Mesenchymal stem cell (in vitro differentiated cells and primary cell): ENCODE measurements around the gene HECTD4.

Source experiments
- DNase-seq: peaks from one replicate; pipeline ENCODE4 v3.0.0-alpha.2; 2013
- H2AFZ ChIP-seq: one replicate; pipeline ENCODE4 v1.6.1; 2013; ENCODE audit warnings: low read depth, mild to moderate bottlenecking, control low read depth, inconsistent platforms, low read length, moderate library complexity
- H2AK5ac ChIP-seq: 2 replicates; pipeline ENCODE4 v1.6.1; 2013; ENCODE audit warnings: low read length, moderate library complexity, mild to moderate bottlenecking, inconsistent platforms; ENCODE audit not compliant: severe bottlenecking
- H2BK120ac ChIP-seq: one replicate; pipeline ENCODE4 v1.6.1; 2013; ENCODE audit warnings: low read depth, mild to moderate bottlenecking, inconsistent platforms, low read length, moderate library complexity
- H2BK12ac ChIP-seq, 2 experiments: one replicate each; pipeline ENCODE4 v1.6.1; 2013; ENCODE audit warnings: inconsistent platforms in 2 of 2, low read length in 2 of 2, mild to moderate bottlenecking in 2 of 2, moderate library complexity in 2 of 2, control low read depth in 1 of 2
- H2BK15ac ChIP-seq: one replicate; pipeline ENCODE4 v1.6.1; 2013; ENCODE audit warnings: mild to moderate bottlenecking, low read depth, inconsistent platforms; ENCODE audit not compliant: poor library complexity, severe bottlenecking
- H2BK5ac ChIP-seq: 2 replicates; pipeline ENCODE4 v1.6.1; 2013; ENCODE audit warnings: low read depth, mild to moderate bottlenecking, low read length, control low read depth, inconsistent platforms; ENCODE audit not compliant: poor library complexity, severe bottlenecking
- H3K14ac ChIP-seq, 2 experiments: one replicate each; pipeline ENCODE4 v1.6.1; 2013; ENCODE audit warnings: inconsistent platforms in 2 of 2, low read length in 2 of 2, control low read depth in 1 of 2, mild to moderate bottlenecking in 1 of 2, moderate library complexity in 1 of 2
- H3K18ac ChIP-seq, 2 experiments: one replicate each; pipeline ENCODE4 v1.6.1; 2013; ENCODE audit warnings: inconsistent platforms in 2 of 2, low read length in 2 of 2, control low read depth in 1 of 2, low read depth in 1 of 2, mild to moderate bottlenecking in 1 of 2
- H3K23ac ChIP-seq, 2 experiments: one replicate each; pipeline ENCODE4 v1.6.1; 2013; ENCODE audit warnings: inconsistent platforms in 2 of 2, low read length in 2 of 2, mild to moderate bottlenecking in 2 of 2, moderate library complexity in 2 of 2, control low read depth in 1 of 2
- H3K27ac ChIP-seq: 2 replicates; pipeline ENCODE4 v1.5.1; 2013; ENCODE audit warnings: mild to moderate bottlenecking, moderate library complexity, low read length, control low read depth, inconsistent platforms; ENCODE audit not compliant: poor library complexity, severe bottlenecking
- H3K27me3 ChIP-seq, 2 experiments: 2 replicates each; pipeline versions ENCODE4 v1.6.1 to v1.7.0; 2013; ENCODE audit warnings: low read length in 2 of 2, mild to moderate bottlenecking in 2 of 2, moderate library complexity in 2 of 2, control low read depth in 1 of 2, inconsistent platforms in 1 of 2; ENCODE audit not compliant: control insufficient read depth in 1 of 2, insufficient read depth in 1 of 2
- H3K36me3 ChIP-seq, 2 experiments: 2 replicates each; pipeline versions ENCODE4 v1.6.1 to v1.7.0; 2013; ENCODE audit warnings: low read length in 2 of 2, control low read depth in 1 of 2, inconsistent platforms in 1 of 2, low read depth in 1 of 2, mild to moderate bottlenecking in 1 of 2; ENCODE audit not compliant: insufficient read depth in 2 of 2, control insufficient read depth in 1 of 2
- H3K4ac ChIP-seq, 2 experiments: one replicate each; pipeline ENCODE4 v1.6.1; 2013; ENCODE audit warnings: inconsistent platforms in 2 of 2, low read length in 2 of 2, mild to moderate bottlenecking in 2 of 2, moderate library complexity in 2 of 2, control low read depth in 1 of 2, low read depth in 1 of 2
- H3K4me1 ChIP-seq: 2 replicates; pipeline ENCODE4 v1.6.1; 2013; ENCODE audit warnings: low read depth, low read length, control low read depth; ENCODE audit not compliant: control insufficient read depth, insufficient read depth
- H3K4me2 ChIP-seq: 2 replicates; pipeline ENCODE4 v1.6.1; 2013; ENCODE audit warnings: low read length, mild to moderate bottlenecking, inconsistent platforms; ENCODE audit not compliant: poor library complexity, severe bottlenecking
- H3K4me3 ChIP-seq, 2 experiments: 2 replicates each; pipeline versions ENCODE4 v1.5.1 to v1.7.0; 2013; ENCODE audit warnings: low read length in 2 of 2, mild to moderate bottlenecking in 2 of 2, control low read depth in 1 of 2, low read depth in 1 of 2; ENCODE audit not compliant: insufficient read depth in 1 of 2
- H3K79me1 ChIP-seq: replicated peaks from 2 replicates; pipeline ENCODE4 v1.6.1; 2013; ENCODE audit warnings: mild to moderate bottlenecking, control low read depth, low read length, inconsistent platforms; ENCODE audit not compliant: poor library complexity, severe bottlenecking
- H3K9ac ChIP-seq: 2 replicates; pipeline ENCODE4 v1.7.0; 2013; ENCODE audit warnings: mild to moderate bottlenecking, low read length, moderate library complexity
- H3K9me3 ChIP-seq: 2 replicates; pipeline ENCODE4 v1.7.0; 2013; ENCODE audit warnings: mild to moderate bottlenecking, low read length; ENCODE audit not compliant: control insufficient read depth
- H4K8ac ChIP-seq: one replicate; pipeline ENCODE4 v1.6.1; 2013; ENCODE audit warnings: inconsistent platforms, mild to moderate bottlenecking, low read length, moderate library complexity
- H4K91ac ChIP-seq: one replicate; pipeline ENCODE4 v1.6.1; 2013; ENCODE audit warnings: mild to moderate bottlenecking, low read length, inconsistent platforms
- WGBS: methylation state at CpG from one replicate; pipeline ENCODE4 v1.1.7; 2013; ENCODE audit warnings: mixed read lengths; 5-methylcytosine and 5-hydroxymethylcytosine counted together

The HECTD4 gene

DNA sequence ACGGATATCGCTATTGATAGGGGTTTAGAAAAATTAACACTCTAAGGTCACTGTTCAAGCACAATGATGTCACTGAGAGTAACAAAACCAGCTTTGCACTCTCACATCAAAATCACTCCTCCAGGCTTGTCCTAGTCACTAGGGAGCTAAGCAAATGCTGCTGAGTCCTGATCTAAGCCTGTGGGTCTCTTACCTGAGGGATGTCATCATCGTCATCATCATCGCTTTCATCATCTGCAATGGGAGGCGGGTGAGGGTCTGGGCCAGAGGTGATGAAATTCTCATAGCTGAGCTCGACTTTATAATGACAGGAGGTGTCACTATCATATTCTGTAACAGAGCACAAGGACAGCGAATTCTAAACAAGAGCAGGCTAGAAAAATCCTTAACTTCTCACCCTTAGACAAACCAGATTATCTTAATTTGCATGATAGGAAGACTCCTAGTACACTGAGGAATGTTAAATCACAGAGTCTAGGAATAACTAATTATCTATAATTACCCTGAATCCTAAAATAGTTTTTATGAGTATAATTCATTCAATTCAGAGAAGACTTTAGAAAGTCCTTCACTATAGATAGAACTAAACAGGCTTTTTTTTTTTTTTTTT lies 173.8 kb downstream of the HECTD4 start:
- no peak overlapping the region for H2BK12ac ChIP-seq
- H2BK15ac ChIP-seq, result no peak overlapping the region
- DNase-seq, result no peak
- H3K27me3 ChIP-seq, result no peaks in the 10 kb centered on the region
- H4K8ac ChIP-seq, result no peak overlapping the region
- H3K23ac ChIP-seq, result no peak overlapping the region
- no peak overlapping the region for H2BK120ac ChIP-seq
- no peaks in the 10 kb centered on the region for H3K4me1 ChIP-seq
- H3K27ac ChIP-seq, result no peak overlapping the region
- H4K91ac ChIP-seq, result no peak overlapping the region
- H2BK5ac ChIP-seq, result no peak overlapping the region
- H2AK5ac ChIP-seq, result no peak overlapping the region
- no peak overlapping the region for H3K4me3 ChIP-seq
- no peak overlapping the region for H3K4me2 ChIP-seq
- H3K79me1 ChIP-seq, result peaks cover 1% of the 10 kb centered on the region
- H3K9ac ChIP-seq, result no peak overlapping the region
- peaks cover 47 to 84% of the 10 kb centered on the region in 2 experiments for H3K36me3 ChIP-seq
- H3K14ac ChIP-seq, result no peak overlapping the region
- no peak overlapping the region for H3K4ac ChIP-seq
- H3K18ac ChIP-seq, result no peak overlapping the region
- WGBS, result 93% methylated on average over 6 of the region's 7 CpGs
- H2AFZ ChIP-seq, result no peak overlapping the region
- no peaks in the 10 kb centered on the region for H3K9me3 ChIP-seq

DNA sequence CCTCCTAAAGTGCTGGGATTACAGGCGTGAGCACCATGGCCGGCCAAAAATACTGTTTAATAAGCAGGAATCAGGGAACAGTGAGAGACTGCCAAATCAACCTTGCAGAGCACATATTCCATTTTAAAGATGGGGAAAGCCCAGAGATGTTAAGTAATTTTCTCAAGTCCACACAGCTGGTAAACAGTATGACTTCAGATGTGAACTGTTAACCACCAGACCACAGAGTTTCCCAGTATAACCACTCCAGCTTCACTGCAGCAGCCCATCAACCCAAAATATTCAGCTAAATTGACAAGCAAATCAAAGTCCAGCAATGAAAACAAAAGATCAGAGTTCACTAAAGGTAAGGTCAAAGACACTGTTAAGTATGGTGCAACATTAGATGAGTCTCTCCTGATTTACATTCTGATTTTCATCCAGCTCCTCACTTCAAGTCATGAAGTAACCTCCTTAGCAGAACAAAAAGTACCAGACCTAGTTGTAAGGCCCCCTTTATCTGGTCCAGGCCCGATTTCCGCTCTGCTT lies 174.8 kb downstream of the HECTD4 start:
- H3K18ac ChIP-seq, result no peak overlapping the region
- H4K8ac ChIP-seq, result no peak overlapping the region
- no peak overlapping the region for H2BK12ac ChIP-seq
- no peak overlapping the region for H3K27ac ChIP-seq
- no peak overlapping the region for H2BK15ac ChIP-seq
- peaks cover 1% of the 10 kb centered on the region for H3K79me1 ChIP-seq
- H2BK120ac ChIP-seq, result no peak overlapping the region
- no peak overlapping the region for H3K23ac ChIP-seq
- H3K4me1 ChIP-seq, result no peaks in the 10 kb centered on the region
- peaks cover 53 to 90% of the 10 kb centered on the region in 2 experiments for H3K36me3 ChIP-seq
- H2AFZ ChIP-seq, result no peak overlapping the region
- no peaks in the 10 kb centered on the region for H3K9me3 ChIP-seq
- H2BK5ac ChIP-seq, result no peak overlapping the region
- no peak overlapping the region for H2AK5ac ChIP-seq
- H3K27me3 ChIP-seq, result no peaks in the 10 kb centered on the region
- no peak overlapping the region for H3K4me2 ChIP-seq
- 95% methylated on average over 4 of the region's 4 CpGs for WGBS
- no peak overlapping the region for H3K4ac ChIP-seq
- H3K4me3 ChIP-seq, result no peak overlapping the region
- no peak overlapping the region for H3K14ac ChIP-seq
- DNase-seq, result no peak
- H4K91ac ChIP-seq, result no peak overlapping the region
- H3K9ac ChIP-seq, result no peak overlapping the region

DNA sequence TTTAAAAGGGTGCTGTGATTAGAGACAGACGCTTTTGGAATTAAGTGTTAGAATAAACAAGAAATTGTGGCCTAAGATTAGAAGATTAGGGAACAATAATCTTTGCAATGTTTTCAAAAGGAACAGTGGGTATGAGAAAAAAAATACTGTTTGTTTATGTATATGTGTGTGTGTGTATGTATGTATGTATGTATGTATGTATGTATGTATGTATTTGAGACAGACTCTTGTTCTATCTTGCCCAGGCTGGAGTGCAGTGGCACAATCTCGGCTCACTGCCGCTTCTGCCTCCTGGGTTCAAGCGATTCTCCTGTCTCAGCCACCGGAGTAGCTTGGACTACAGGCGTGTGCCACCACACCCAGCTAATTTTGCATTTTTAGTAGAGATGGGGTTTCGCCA lies 175.3 kb downstream of the HECTD4 start:
- no peak overlapping the region for H3K23ac ChIP-seq
- no peak overlapping the region for H2AFZ ChIP-seq
- DNase-seq, result no peak
- H3K4ac ChIP-seq, result no peak overlapping the region
- no peak overlapping the region for H3K18ac ChIP-seq
- H3K9ac ChIP-seq, result no peak overlapping the region
- no peak overlapping the region for H2BK120ac ChIP-seq
- no peak overlapping the region for H4K8ac ChIP-seq
- no peak overlapping the region for H3K14ac ChIP-seq
- H3K79me1 ChIP-seq, result peaks cover 1% of the 10 kb centered on the region
- H3K4me3 ChIP-seq, result no peak overlapping the region
- no peak overlapping the region for H4K91ac ChIP-seq
- H3K9me3 ChIP-seq, result no peaks in the 10 kb centered on the region
- no peak overlapping the region for H3K4me2 ChIP-seq
- 94% methylated on average over 7 of the region's 7 CpGs for WGBS
- H3K27me3 ChIP-seq, result no peaks in the 10 kb centered on the region
- H2BK12ac ChIP-seq, result no peak overlapping the region
- no peak overlapping the region for H3K27ac ChIP-seq
- H3K4me1 ChIP-seq, result no peaks in the 10 kb centered on the region
- no peak overlapping the region for H2AK5ac ChIP-seq
- H2BK15ac ChIP-seq, result no peak overlapping the region
- no peak overlapping the region for H2BK5ac ChIP-seq
- peaks cover 49 to 87% of the 10 kb centered on the region in 2 experiments for H3K36me3 ChIP-seq

DNA sequence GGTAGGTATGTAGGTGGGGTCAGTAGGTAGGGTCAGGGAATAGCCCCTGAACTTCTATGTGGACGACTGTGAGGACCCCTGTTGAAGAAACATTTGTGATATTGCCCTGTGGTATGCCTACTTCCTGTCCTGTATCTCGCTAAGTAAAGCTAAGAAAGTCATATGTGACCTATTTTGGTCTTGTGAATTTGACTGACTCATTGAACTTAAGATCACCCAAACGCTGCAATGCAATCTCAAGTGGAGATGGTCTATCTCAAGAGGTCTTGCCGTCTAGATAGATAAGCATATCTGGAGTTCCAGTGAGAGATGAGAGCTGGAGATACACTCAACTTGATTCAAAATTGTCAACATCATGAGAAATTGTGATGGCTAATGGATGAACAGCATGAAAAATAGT lies 183.1 kb downstream of the HECTD4 start:
- 67% methylated on average over 4 of the region's 4 CpGs for WGBS
- Histone ChIP-seq H2AK5ac (no peak overlapping the region), H3K14ac (no peak overlapping the region), H3K9me3 (no peaks in the 10 kb centered on the region), H2BK120ac (no peak overlapping the region), H3K36me3 (peaks cover 46 to 85% of the 10 kb centered on the region in 2 experiments), H3K23ac (no peak overlapping the region), H2BK12ac (no peak overlapping the region), H4K8ac (no peak overlapping the region), H3K4me2 (no peak overlapping the region), H3K4me3 (no peak overlapping the region), H3K27ac (no peak overlapping the region), H2AFZ (no peak overlapping the region), H4K91ac (no peak overlapping the region), H3K4ac (no peak overlapping the region), H3K27me3 (no peaks in the 10 kb centered on the region), H3K79me1 (no peaks in the 10 kb centered on the region), H3K9ac (no peak overlapping the region), H2BK15ac (no peak overlapping the region), H3K4me1 (no peaks in the 10 kb centered on the region), H3K18ac (no peak overlapping the region), H2BK5ac (no peak overlapping the region)
- DNase-seq, result peak; percentile 46
